A673 (cell line): Measurements from ENCODE around the gene MEG3. TPM values are rescaled to one million over a fixed set of nuclear protein-coding genes. Genes with fewer than 3 reads are reported as not detected.

ENCODE experiments used
- BruUV-seq: library from RNA; stranded (reverse); fragments of 400-500 nt; replicated peaks from 2 replicates; lab custom pipeline; 2021; lab: Mats Ljungman, UMichigan
- CTCF ChIA-PET: fragments of 300-600 bp; sonication (Branson Sonifier 250); formaldehyde crosslinking; loops from one replicate; lab custom pipeline; 2022; ENCODE audit warnings: antibody characterized with exemption; lab: Charles Lee
- POLR2A ChIA-PET: fragments of 300-600 bp; sonication (Branson Sonifier 250); formaldehyde crosslinking; loops from one replicate; lab custom pipeline; 2022; ENCODE audit warnings: antibody characterized with exemption; ENCODE audit not compliant: low non-redundant PET; lab: Charles Lee
- DNase-seq: peaks from one replicate; pipeline ENCODE4 v3.0.0-alpha.2; 2015; ENCODE audit warnings: low spot score
- H3K27ac ChIP-seq: fragments of 200-600 bp; sonication (generic); 2 replicates; pipeline ENCODE4 v1.5.1; 2016; ENCODE audit warnings: mixed run types, low read depth, mild to moderate bottlenecking, mixed read lengths, antibody characterized with exemption, low read length; ENCODE audit not compliant: poor library complexity, severe bottlenecking
- H3K27me3 ChIP-seq: fragments of 200-600 bp; sonication (generic); replicated peaks from 2 replicates; pipeline ENCODE4 v1.6.1; 2017; ENCODE audit warnings: mixed run types, low read depth, mild to moderate bottlenecking, mixed read lengths, antibody characterized with exemption, low read length; ENCODE audit not compliant: insufficient read depth, poor library complexity
- H3K36me3 ChIP-seq: fragments of 200-600 bp; sonication (generic); 2 replicates; pipeline ENCODE4 v1.6.1; 2016; ENCODE audit warnings: mixed run types, mild to moderate bottlenecking, mixed read lengths, antibody characterized with exemption, low read length; ENCODE audit not compliant: insufficient read depth, poor library complexity, severe bottlenecking
- H3K4me1 ChIP-seq: fragments of 200-600 bp; sonication (generic); 2 replicates; pipeline ENCODE4 v1.6.1; 2017; ENCODE audit warnings: mixed run types, mild to moderate bottlenecking, mixed read lengths, antibody characterized with exemption, low read length; ENCODE audit not compliant: insufficient read depth, poor library complexity, severe bottlenecking
- H3K4me3 ChIP-seq: fragments of 200-600 bp; sonication (generic); 2 replicates; pipeline ENCODE4 v1.5.1; 2016; ENCODE audit warnings: low read depth, mixed run types, mild to moderate bottlenecking, mixed read lengths, low read length; ENCODE audit not compliant: poor library complexity, severe bottlenecking
- H3K9me3 ChIP-seq: fragments of 200-600 bp; sonication (generic); 2 replicates; pipeline ENCODE4 v1.6.1; 2016; ENCODE audit warnings: mixed run types, low read depth, mild to moderate bottlenecking, mixed read lengths, antibody characterized with exemption, low read length; ENCODE audit not compliant: poor library complexity, severe bottlenecking
- EZH2 ChIP-seq: fragments of 200-600 bp; sonication (generic); IDR thresholded peaks from 2 replicates; pipeline ENCODE4 v1.6.1; 2017; ENCODE audit warnings: borderline replicate concordance, low read depth, mild to moderate bottlenecking, mixed read lengths, antibody characterized with exemption, low read length; ENCODE audit not compliant: poor library complexity, severe bottlenecking
- intact Hi-C: fragments of 100-400 bp; cut with micrococcal nuclease; formaldehyde crosslinking; loops from one replicate; pipeline ENCODE4 v1.10.0; 2022; ENCODE audit not compliant: unreplicated experiment
- total RNA-seq: library from RNA; stranded (reverse); gene quantifications from 2 replicates; pipeline ENCODE4 v1.2.3, GENCODE V29; 2021
- TF ChIP-seq, protein P1 (sequence below): fragments of 300-800, 200-600 bp; sonication (generic); conservative IDR thresholded peaks from 2 replicates; pipeline ENCODE4 v1.5.1; 2017; ENCODE audit warnings: low read depth, mild to moderate bottlenecking, antibody characterized with exemption, low read length, moderate library complexity, mixed read lengths

The MEG3 gene
- total RNA-seq, 1 experiment from 2014 or later, result 58.7 TPM

GRCh38 chr14:100860556-100861187 lies 34.8 kb downstream of the MEG3 start:
- H3K4me1 ChIP-seq, result peaks cover 33% of the 10 kb centered on the region
- no peaks in the 10 kb centered on the region for H3K9me3 ChIP-seq
- H3K36me3 ChIP-seq, result no peaks in the 10 kb centered on the region
- no TSS peak for BruUV-seq
- DNase-seq, result peak; percentile 90
- intact Hi-C loops, result no loop called here
- H3K4me3 ChIP-seq, result no peak overlapping the region
- peak overlapping the region; percentile 94 for H3K27ac ChIP-seq
- CTCF ChIA-PET, result no interaction called here
- POLR2A ChIA-PET, result interaction anchor here (0.5 kb wide), 1 partner anchor 208 kb away, joined by 3 read pairs; no protein-coding TSS in a partner anchor
- TF ChIP-seq, protein P1, sequence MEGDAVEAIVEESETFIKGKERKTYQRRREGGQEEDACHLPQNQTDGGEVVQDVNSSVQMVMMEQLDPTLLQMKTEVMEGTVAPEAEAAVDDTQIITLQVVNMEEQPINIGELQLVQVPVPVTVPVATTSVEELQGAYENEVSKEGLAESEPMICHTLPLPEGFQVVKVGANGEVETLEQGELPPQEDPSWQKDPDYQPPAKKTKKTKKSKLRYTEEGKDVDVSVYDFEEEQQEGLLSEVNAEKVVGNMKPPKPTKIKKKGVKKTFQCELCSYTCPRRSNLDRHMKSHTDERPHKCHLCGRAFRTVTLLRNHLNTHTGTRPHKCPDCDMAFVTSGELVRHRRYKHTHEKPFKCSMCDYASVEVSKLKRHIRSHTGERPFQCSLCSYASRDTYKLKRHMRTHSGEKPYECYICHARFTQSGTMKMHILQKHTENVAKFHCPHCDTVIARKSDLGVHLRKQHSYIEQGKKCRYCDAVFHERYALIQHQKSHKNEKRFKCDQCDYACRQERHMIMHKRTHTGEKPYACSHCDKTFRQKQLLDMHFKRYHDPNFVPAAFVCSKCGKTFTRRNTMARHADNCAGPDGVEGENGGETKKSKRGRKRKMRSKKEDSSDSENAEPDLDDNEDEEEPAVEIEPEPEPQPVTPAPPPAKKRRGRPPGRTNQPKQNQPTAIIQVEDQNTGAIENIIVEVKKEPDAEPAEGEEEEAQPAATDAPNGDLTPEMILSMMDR, result peak; percentile 35
- TF ChIP-seq EZH2, result no peak
- H3K27me3 ChIP-seq, result no peaks in the 10 kb centered on the region

- DNase-seq, result peak; percentile 84
- TF ChIP-seq EZH2, result no peak
- TF ChIP-seq, protein P1, result no peak
- Histone ChIP-seq H3K4me1 (peaks cover 33% of the 10 kb centered on the region), H3K27ac (peak overlapping the region; percentile 64), H3K4me3 (no peak overlapping the region), H3K9me3 (no peaks in the 10 kb centered on the region), H3K36me3 (no peaks in the 10 kb centered on the region), H3K27me3 (no peaks in the 10 kb centered on the region)
- intact Hi-C loops, result no loop called here
- ChIA-PET CTCF (no interaction called here), POLR2A (interaction anchor here (0.5 kb wide), 1 partner anchor 207 kb away, joined by 3 read pairs; no protein-coding TSS in a partner anchor)
- no TSS peak for BruUV-seq
Observed at GRCh38 chr14:100861188-100861936, 35.4 kb downstream of the MEG3 start.

DNA sequence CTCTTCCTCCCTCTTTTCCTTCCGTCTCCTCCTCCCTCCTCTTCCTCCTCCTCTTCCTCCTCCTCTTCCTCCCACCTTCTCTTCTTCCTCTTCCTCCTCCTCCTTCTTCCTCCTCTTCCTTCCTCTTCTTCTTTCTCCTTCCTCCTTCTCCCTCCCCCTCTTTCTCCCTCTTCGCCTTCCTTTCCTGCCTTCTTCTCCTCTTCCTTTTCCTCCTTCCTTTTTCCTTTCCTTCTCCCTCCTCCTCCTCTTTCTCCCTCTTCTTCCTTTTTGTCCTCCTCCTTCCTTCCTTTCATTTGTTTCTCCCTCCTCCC lies 36.0 kb downstream of the MEG3 start:
- ChIA-PET CTCF (no interaction called here), POLR2A (no interaction called here)
- DNase-seq, result no peak
- no peaks in the 10 kb centered on the region for H3K36me3 ChIP-seq
- BruUV-seq, result no TSS peak
- no peaks in the 10 kb centered on the region for H3K9me3 ChIP-seq
- H3K4me3 ChIP-seq, result no peak overlapping the region
- no peaks in the 10 kb centered on the region for H3K27me3 ChIP-seq
- intact Hi-C loops, result no loop called here
- no peak for TF ChIP-seq EZH2
- TF ChIP-seq, protein P1, result no peak
- H3K4me1 ChIP-seq, result peaks cover 33% of the 10 kb centered on the region
- peak overlapping the region; percentile 64 for H3K27ac ChIP-seq
